Neural cell (in vitro differentiated cells): Measurements from ENCODE around the gene HSD17B14. TPM values are rescaled to one million over a fixed set of nuclear protein-coding genes. Genes with fewer than 3 reads are reported as not detected.
"Not testable (repeated sequence)": the region's sequence is repeated elsewhere in the genome, so short reads cannot be mapped to it uniquely, and the experiment has no call there.

Experiments
- H2AFZ ChIP-seq: fragments of 200-600, 300-800 bp; sonication (generic), shearing (Covaris generic); 2 replicates; pipeline ENCODE4 v1.6.0; 2014; ENCODE audit warnings: low read depth, mild to moderate bottlenecking, antibody characterized with exemption, low read length, moderate library complexity
- H3F3A ChIP-seq: fragments of 200-600 bp; shearing (Covaris generic); 2 replicates; pipeline ENCODE4 v1.6.1; 2016; ENCODE audit warnings: mild to moderate bottlenecking, moderate library complexity, mixed read lengths, antibody characterized with exemption, low read length; ENCODE audit not compliant: insufficient read depth, poor library complexity, severe bottlenecking
- H3K27ac ChIP-seq: fragments of 200-600, 300-800 bp; sonication (generic), shearing (Covaris generic); 2 replicates; pipeline ENCODE4 v1.5.1; 2014; ENCODE audit warnings: mild to moderate bottlenecking, low read length, moderate library complexity
- H3K27me3 ChIP-seq: fragments of 300-800, 200-600 bp; sonication (generic), shearing (Covaris generic); 2 replicates; pipeline ENCODE4 v1.6.0; 2014; ENCODE audit warnings: mild to moderate bottlenecking, low read depth, low read length, moderate library complexity; ENCODE audit not compliant: insufficient read depth
- H3K36me3 ChIP-seq: fragments of 300-800, 200-600 bp; sonication (generic), shearing (Covaris generic); 2 replicates; pipeline ENCODE4 v1.5.1; 2014; ENCODE audit warnings: mild to moderate bottlenecking, antibody characterized with exemption, low read length, moderate library complexity; ENCODE audit not compliant: insufficient read depth
- H3K4me2 ChIP-seq: fragments of 300-800, 200-600 bp; sonication (generic), shearing (Covaris generic); 2 replicates; pipeline ENCODE4 v1.6.0; 2014; ENCODE audit warnings: mild to moderate bottlenecking, low read length
- H3K4me3 ChIP-seq: fragments of 300-800, 200-600 bp; sonication (generic), shearing (Covaris generic); 2 replicates; pipeline ENCODE4 v1.5.1; 2014; ENCODE audit warnings: mild to moderate bottlenecking, low read length, moderate library complexity
- H3K79me2 ChIP-seq: fragments of 200-600 bp; shearing (Covaris generic); replicated peaks from 2 replicates; pipeline ENCODE4 v1.6.0; 2014; ENCODE audit warnings: mild to moderate bottlenecking, low read length, moderate library complexity; ENCODE audit not compliant: insufficient read depth
- H3K9ac ChIP-seq: fragments of 300-800, 200-600 bp; sonication (generic), shearing (Covaris generic); 2 replicates; pipeline ENCODE4 v1.6.1; 2016; ENCODE audit warnings: mild to moderate bottlenecking, low read length, mixed read lengths
- H3K9me2 ChIP-seq: fragments of 200-600 bp; shearing (Covaris generic); 2 replicates; pipeline ENCODE4 v1.6.1; 2016; ENCODE audit warnings: mild to moderate bottlenecking, low read length, mixed read lengths; ENCODE audit not compliant: insufficient read depth
- H3K9me3 ChIP-seq: fragments of 200-600, 300-800 bp; sonication (generic), shearing (Covaris generic); 2 replicates; pipeline ENCODE4 v1.6.1; 2016; ENCODE audit warnings: mild to moderate bottlenecking, mixed run types, low read length, moderate library complexity, mixed read lengths
- H4K20me1 ChIP-seq: fragments of 200-600 bp; shearing (Covaris generic); 2 replicates; pipeline ENCODE4 v1.6.1; 2016; ENCODE audit warnings: mild to moderate bottlenecking, mixed run types; ENCODE audit not compliant: insufficient read depth
- EP300 ChIP-seq: fragments of 450-650 bp; conservative IDR thresholded peaks from 2 replicates; pipeline ENCODE4 v1.6.1; 2014; ENCODE audit warnings: antibody characterized with exemption, mild to moderate bottlenecking, moderate library complexity; ENCODE audit not compliant: poor library complexity, severe bottlenecking
- EZH2 ChIP-seq: fragments of 200-600, 300-800 bp; shearing (Covaris generic), sonication (generic); IDR thresholded peaks from 2 replicates; pipeline ENCODE4 v1.6.1; 2014; ENCODE audit warnings: antibody characterized with exemption, low read length, borderline replicate concordance, mild to moderate bottlenecking; ENCODE audit not compliant: insufficient read depth, poor library complexity, severe bottlenecking
- MXI1 ChIP-seq: fragments of 450-650 bp; conservative IDR thresholded peaks from 2 replicates; pipeline ENCODE4 v1.6.1; 2014; ENCODE audit warnings: antibody characterized with exemption, mild to moderate bottlenecking; ENCODE audit not compliant: poor library complexity, severe bottlenecking
- POLR2AphosphoS5 ChIP-seq: IDR thresholded peaks from 2 replicates; pipeline ENCODE4 v1.6.1; 2012
- RAD21 ChIP-seq: fragments of 450-650 bp; conservative IDR thresholded peaks from 2 replicates; pipeline ENCODE4 v1.6.1; 2014; ENCODE audit warnings: antibody characterized with exemption, mild to moderate bottlenecking, moderate library complexity
- SMC3 ChIP-seq: fragments of 450-650 bp; conservative IDR thresholded peaks from 2 replicates; pipeline ENCODE4 v1.6.1; 2014; ENCODE audit warnings: antibody characterized with exemption, mild to moderate bottlenecking, moderate library complexity; ENCODE audit not compliant: poor library complexity
- TAF1 ChIP-seq: IDR thresholded peaks from 2 replicates; pipeline ENCODE4 v1.6.1; 2012; ENCODE audit warnings: low read depth
- polyA plus RNA-seq: library from polyadenylated mRNA; depleted of rRNA; stranded (reverse); fragments of >200 nt; gene quantifications from 2 replicates; pipeline ENCODE4 v1.2.3, GENCODE V29; 2014
- TF ChIP-seq, protein P1 (sequence below): fragments of 450-650 bp; IDR thresholded peaks from 2 replicates; pipeline ENCODE4 v1.5.1; 2014; ENCODE audit warnings: antibody characterized with exemption, mild to moderate bottlenecking, moderate library complexity; ENCODE audit not compliant: poor library complexity, severe bottlenecking
- TF ChIP-seq, protein P2 (sequence below): IDR thresholded peaks from 2 replicates; pipeline ENCODE4 v1.6.1; 2012; ENCODE audit warnings: borderline replicate concordance

Gene HSD17B14
- polyA plus RNA-seq, 1 donor from 2014 or later: 0.40 TPM

DNA sequence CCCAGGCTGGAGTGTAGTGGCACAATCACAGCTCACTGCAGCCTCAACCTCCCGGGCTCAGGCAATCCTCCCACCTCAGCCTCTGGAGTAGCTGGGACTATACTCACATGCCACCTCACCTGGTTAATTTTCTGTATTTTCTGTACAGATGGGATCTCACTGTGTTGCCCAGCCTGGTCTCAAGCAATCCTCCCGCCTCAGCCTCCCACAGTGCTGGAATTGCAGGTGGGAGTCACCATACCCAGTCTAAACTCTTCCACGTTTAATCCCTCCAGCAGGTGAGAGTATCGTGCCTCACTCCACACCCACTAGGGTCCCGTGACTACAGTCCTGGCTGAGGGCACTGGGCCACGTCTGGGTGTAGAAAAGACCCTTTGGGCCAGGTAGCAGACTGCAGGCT lies 42.0 kb downstream of the HSD17B14 start:
- Histone ChIP-seq H3K4me2 (no peak overlapping the region), H3K4me3 (peak overlapping the region; percentile 65), H3K27ac (peak overlapping the region; percentile 86)

DNA sequence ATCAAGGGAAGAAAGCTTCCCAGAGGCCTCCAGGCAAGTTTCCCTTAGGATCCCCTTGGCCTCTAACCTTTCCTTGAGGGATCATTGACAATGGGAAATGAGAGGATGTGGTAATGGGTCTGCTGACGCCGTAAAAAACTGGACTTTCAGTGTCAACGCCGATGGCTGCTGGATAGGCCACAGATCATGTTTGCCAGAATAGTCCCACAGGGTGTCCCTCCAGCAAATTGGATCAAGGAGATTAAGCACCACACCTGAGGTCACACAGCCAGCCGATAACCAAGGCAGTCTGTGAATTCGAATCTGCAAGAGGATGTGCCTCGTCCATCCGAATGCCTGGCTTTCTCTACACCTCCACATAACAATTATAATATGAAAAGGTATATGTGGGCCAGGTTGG lies 43.0 kb downstream of the HSD17B14 start:
- no peaks in the 10 kb centered on the region for H3K9me3 ChIP-seq
- H2AFZ ChIP-seq: no peak overlapping the region
- no peaks in the 10 kb centered on the region for H3K79me2 ChIP-seq
- no peak overlapping the region for H3K4me2 ChIP-seq
- no peak overlapping the region for H3K27ac ChIP-seq
- no peak overlapping the region for H3K4me3 ChIP-seq
- no peaks in the 10 kb centered on the region for H4K20me1 ChIP-seq
- H3K27me3 ChIP-seq: no peaks in the 10 kb centered on the region
- H3K9ac ChIP-seq: no peak overlapping the region
- TF ChIP-seq TAF1 (no peak), EZH2 (no peak), MXI1 (no peak), POLR2AphosphoS5 (no peak), RAD21 (no peak), EP300 (no peak), SMC3 (no peak)
- TF ChIP-seq, protein P1, sequence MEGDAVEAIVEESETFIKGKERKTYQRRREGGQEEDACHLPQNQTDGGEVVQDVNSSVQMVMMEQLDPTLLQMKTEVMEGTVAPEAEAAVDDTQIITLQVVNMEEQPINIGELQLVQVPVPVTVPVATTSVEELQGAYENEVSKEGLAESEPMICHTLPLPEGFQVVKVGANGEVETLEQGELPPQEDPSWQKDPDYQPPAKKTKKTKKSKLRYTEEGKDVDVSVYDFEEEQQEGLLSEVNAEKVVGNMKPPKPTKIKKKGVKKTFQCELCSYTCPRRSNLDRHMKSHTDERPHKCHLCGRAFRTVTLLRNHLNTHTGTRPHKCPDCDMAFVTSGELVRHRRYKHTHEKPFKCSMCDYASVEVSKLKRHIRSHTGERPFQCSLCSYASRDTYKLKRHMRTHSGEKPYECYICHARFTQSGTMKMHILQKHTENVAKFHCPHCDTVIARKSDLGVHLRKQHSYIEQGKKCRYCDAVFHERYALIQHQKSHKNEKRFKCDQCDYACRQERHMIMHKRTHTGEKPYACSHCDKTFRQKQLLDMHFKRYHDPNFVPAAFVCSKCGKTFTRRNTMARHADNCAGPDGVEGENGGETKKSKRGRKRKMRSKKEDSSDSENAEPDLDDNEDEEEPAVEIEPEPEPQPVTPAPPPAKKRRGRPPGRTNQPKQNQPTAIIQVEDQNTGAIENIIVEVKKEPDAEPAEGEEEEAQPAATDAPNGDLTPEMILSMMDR: no peak
- TF ChIP-seq, protein P2, sequence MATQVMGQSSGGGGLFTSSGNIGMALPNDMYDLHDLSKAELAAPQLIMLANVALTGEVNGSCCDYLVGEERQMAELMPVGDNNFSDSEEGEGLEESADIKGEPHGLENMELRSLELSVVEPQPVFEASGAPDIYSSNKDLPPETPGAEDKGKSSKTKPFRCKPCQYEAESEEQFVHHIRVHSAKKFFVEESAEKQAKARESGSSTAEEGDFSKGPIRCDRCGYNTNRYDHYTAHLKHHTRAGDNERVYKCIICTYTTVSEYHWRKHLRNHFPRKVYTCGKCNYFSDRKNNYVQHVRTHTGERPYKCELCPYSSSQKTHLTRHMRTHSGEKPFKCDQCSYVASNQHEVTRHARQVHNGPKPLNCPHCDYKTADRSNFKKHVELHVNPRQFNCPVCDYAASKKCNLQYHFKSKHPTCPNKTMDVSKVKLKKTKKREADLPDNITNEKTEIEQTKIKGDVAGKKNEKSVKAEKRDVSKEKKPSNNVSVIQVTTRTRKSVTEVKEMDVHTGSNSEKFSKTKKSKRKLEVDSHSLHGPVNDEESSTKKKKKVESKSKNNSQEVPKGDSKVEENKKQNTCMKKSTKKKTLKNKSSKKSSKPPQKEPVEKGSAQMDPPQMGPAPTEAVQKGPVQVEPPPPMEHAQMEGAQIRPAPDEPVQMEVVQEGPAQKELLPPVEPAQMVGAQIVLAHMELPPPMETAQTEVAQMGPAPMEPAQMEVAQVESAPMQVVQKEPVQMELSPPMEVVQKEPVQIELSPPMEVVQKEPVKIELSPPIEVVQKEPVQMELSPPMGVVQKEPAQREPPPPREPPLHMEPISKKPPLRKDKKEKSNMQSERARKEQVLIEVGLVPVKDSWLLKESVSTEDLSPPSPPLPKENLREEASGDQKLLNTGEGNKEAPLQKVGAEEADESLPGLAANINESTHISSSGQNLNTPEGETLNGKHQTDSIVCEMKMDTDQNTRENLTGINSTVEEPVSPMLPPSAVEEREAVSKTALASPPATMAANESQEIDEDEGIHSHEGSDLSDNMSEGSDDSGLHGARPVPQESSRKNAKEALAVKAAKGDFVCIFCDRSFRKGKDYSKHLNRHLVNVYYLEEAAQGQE: no peak
- no peaks in the 10 kb centered on the region for H3K9me2 ChIP-seq
- H3K36me3 ChIP-seq: no peaks in the 10 kb centered on the region
- H3F3A ChIP-seq: no peaks in the 10 kb centered on the region

More for the DNA sequence above, 42.0 kb downstream of the HSD17B14 start:
- no peaks in the 10 kb centered on the region for H3K9me2 ChIP-seq
- H4K20me1 ChIP-seq: no peaks in the 10 kb centered on the region
- peak overlapping the region; percentile 75 for H3K9ac ChIP-seq
- no peaks in the 10 kb centered on the region for H3K79me2 ChIP-seq
- no peaks in the 10 kb centered on the region for H3K36me3 ChIP-seq
- TF ChIP-seq TAF1: no peak
- no peak for TF ChIP-seq SMC3
- TF ChIP-seq POLR2AphosphoS5: no peak
- TF ChIP-seq, protein P2: no peak
- TF ChIP-seq MXI1: no peak
- TF ChIP-seq RAD21: no peak
- H3K9me3 ChIP-seq: no peaks in the 10 kb centered on the region
- peak overlapping the region; percentile 83 for H2AFZ ChIP-seq
- H3K27me3 ChIP-seq: no peaks in the 10 kb centered on the region
- H3F3A ChIP-seq: no peaks in the 10 kb centered on the region

DNA sequence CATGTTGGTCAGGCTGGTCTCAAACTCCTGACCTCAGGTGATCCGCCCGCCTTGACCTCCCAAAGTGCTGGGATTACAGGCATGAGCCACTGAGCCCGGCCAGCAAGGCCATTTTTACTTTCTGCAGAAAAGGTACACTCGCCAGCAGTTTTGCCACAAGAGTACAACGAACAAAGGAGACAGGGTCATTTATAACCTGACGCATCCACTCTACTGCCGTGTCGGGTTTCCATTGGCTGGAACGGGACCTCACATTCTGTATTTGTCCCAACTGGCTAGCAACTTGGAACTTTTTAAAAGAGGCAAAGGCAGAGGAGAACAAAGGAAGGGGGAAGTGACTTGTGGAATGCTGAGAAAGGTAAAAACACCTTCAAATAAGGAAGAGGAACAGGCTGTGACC lies 49.0 kb downstream of the HSD17B14 start:
- not testable (repeated sequence) for H3K36me3 ChIP-seq, H3K4me3 ChIP-seq, H3F3A ChIP-seq, H3K9me3 ChIP-seq, H3K9ac ChIP-seq, H3K4me2 ChIP-seq, H3K79me2 ChIP-seq, H3K9me2 ChIP-seq, H4K20me1 ChIP-seq, H2AFZ ChIP-seq, H3K27me3 ChIP-seq, H3K27ac ChIP-seq

DNA sequence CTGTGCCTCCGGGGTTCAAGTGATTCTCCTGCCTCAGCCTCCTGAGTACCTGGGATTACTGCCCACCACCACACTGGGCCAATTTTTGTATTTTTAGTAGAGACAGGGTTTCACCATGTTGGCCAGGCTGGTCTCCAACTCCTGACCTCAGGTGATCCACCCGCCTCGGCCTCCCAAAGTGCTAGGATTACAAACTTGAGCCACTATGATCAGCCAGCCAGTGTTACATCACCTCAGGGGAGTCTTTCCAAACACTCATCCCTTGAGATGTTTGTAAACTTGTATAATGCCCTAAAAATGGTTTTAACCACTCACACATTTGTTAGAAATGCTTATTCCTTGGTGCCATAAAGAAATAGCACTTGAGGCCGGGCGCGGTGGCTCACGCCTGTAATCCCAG lies 49.9 kb downstream of the HSD17B14 start:
- not testable (repeated sequence) for H3F3A ChIP-seq, H3K4me3 ChIP-seq, H3K27ac ChIP-seq, H3K36me3 ChIP-seq, H3K9me2 ChIP-seq, H2AFZ ChIP-seq, H4K20me1 ChIP-seq, H3K4me2 ChIP-seq, H3K9me3 ChIP-seq, H3K79me2 ChIP-seq, H3K27me3 ChIP-seq, H3K9ac ChIP-seq
